GM12873 (cell line): ENCODE measurements around the gene OTUD5.

Experiments
- TF ChIP-seq, protein P1 (sequence below): IDR thresholded peaks from 2 replicates; pipeline ENCODE4 v1.5.1; 2012; ENCODE audit warnings: low read depth, mild to moderate bottlenecking, moderate library complexity, low read length, control low read depth; ENCODE audit not compliant: insufficient read depth; ENCODE audit errors: missing control alignments

The OTUD5 gene

GRCh38 chrX:48936429-48937053 lies 20.9 kb downstream of the OTUD5 start:
- TF ChIP-seq, protein P1, sequence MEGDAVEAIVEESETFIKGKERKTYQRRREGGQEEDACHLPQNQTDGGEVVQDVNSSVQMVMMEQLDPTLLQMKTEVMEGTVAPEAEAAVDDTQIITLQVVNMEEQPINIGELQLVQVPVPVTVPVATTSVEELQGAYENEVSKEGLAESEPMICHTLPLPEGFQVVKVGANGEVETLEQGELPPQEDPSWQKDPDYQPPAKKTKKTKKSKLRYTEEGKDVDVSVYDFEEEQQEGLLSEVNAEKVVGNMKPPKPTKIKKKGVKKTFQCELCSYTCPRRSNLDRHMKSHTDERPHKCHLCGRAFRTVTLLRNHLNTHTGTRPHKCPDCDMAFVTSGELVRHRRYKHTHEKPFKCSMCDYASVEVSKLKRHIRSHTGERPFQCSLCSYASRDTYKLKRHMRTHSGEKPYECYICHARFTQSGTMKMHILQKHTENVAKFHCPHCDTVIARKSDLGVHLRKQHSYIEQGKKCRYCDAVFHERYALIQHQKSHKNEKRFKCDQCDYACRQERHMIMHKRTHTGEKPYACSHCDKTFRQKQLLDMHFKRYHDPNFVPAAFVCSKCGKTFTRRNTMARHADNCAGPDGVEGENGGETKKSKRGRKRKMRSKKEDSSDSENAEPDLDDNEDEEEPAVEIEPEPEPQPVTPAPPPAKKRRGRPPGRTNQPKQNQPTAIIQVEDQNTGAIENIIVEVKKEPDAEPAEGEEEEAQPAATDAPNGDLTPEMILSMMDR = no peak

DNA sequence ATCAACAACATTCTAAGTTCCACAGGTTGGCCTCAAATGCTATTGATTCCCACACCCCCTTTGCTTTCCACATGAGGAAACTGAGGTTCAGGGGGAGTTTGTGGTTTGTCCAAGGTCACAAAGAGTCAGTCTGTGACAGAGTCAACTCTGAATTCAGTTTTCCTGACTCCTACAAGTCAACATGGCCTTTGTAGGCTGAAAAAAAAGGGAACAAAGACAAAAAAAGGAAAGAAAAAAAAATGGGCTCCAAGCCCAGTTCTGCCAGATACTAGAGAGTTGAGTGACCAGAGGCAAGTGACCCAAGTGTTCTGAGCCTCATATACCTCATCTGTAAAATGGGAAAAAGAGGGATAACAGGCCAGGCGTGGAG lies 22.1 kb downstream of the OTUD5 start:
- TF ChIP-seq, protein P1 = no peak

DNA sequence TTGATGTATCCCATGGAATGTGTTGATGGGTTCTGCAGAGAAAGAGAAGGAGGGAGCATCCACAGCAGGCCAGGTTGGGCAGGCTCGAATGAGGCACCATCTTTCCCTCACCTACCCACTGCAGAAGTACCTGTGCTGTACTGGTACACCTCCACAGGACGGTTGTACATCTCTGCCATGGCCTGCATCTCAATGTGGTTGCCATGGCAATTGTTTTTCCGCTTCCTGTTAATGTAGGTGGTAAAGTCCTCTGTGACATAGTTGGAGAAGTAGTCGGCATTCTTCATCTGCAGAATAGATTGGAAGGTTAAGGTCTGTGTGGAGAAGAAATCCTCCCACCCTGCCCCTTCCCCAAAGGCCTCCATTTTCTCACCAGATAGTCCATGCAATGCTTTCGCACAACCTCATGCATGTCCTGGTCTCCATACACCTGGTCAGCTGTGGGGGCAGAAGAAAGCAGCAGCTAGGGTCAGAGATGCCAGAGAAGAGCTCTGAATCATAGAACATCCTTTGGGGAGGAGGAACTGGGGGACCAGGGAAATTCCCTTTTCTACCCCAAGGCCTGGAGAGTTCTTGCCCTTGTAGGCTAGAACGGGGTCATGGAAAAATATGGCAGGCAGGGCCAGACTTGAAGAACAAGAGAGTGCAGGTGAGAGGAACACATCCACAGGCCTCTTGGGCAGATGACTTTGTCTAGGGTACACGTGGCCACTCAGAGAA lies 22.7 kb downstream of the OTUD5 start:
- TF ChIP-seq, protein P1 = no peak

DNA sequence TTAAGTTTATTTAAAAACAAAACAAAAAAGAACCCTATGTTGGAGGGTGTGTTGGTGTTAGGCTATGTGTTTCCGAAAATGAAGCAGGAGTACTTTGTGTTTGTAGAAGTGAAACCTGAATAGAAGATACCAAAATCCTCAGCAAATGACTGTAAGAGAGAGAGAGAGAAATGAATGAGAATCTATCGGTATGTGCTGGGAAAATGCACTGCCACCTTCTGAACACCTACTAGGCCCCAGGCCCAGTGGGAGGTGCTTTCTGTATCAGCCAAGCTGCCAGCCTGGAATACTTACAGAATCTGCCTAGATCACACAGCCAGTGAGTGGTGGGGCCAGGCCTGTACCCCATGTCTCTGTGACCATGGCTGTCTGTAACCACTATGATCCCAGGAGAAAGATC lies 23.6 kb downstream of the OTUD5 start:
- TF ChIP-seq, protein P1 = no peak

DNA sequence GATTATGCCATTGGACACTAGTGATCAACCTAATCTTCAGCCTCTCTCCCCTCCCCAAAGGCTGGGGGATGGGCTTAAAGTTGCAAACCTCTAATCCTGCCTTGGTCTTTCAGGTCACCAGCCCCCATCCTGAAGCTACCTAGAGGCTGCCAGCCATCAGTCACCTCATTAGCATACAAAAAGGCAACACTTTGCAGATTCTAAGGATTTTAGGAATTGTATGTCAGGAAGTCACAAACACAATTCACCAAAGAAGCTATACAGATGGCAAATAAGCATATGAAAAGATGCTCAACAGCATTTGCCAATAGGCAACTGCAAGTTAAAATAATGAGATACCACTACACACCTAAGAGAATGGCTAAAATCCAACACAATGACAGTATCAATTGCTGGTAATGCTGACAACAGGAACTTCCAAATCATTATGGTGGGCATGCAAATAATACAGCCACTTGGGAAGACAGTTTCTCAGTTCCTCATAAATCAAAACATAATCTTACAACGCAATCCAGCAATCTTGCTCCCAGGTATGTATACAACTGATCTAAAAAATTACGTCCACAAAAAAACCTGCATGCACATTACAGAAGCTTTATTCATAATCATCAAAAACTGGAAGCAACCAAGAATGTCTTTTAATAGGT lies 29.5 kb downstream of the OTUD5 start:
- TF ChIP-seq, protein P1 = no peak

DNA sequence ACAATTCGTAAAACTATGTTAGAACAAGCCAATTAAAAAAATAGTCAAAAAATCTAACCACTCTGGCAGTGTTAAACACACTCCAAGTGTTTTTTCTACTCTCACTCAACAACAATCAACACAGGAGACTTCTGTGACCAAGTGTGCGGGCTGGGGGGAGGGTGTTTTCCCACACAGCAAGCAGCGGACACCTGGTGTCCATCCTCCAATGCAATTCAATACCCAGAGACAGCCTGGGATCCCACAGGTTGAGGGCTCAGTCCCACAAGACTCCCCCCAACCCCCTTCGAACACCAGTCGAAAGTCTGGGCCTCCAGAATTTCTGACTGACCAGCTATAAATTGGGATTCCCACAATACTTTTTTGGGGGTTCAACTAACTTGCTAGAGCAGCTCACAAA lies 30.3 kb downstream of the OTUD5 start:
- TF ChIP-seq, protein P1 = no peak

DNA sequence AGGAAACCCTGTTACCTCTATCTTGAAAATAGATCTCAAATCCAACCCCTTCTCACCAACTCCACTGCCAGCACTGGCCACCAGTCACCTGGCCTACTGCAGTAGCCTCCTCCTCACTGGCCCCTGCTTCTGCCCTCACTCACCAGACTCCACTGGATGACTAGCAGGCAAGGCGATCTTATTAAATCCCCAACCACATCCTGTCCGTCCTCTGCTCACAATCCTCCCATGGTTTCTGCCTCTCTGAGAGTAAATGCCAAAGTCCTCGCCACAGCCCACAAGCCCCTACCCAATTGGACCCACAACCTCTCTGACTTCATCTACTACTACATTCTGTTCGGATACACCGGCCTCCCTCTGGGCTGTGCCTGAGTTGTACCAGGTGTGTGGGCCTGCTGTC lies 33.1 kb downstream of the OTUD5 start:
- TF ChIP-seq, protein P1 = no peak
